Central memory CD8-positive, alpha-beta T cell (primary cell): ENCODE data around the gene RAVER1.

Experiments used
- ATAC-seq: fragments of 150-1000 bp; cut with Tn5 transposase; replicated peaks from 2 replicates; pipeline ENCODE4 v1.10.0; 2022; ENCODE audit warnings: mild to moderate bottlenecking, moderate FRiP score, moderate number of reproducible peaks; ENCODE audit not compliant: poor library complexity, severe bottlenecking; ENCODE audit errors: extremely low read depth
- DNase-seq, 2 donors: peaks; one replicate each; pipeline ENCODE4 v3.0.0; 2021; ENCODE audit warnings: low spot score in 2 of 2
- H3K27ac Mint-ChIP-seq: one replicate; pipeline ENCODE4 v1.8.0; 2022; ENCODE audit warnings: low read depth, mild to moderate bottlenecking, moderate library complexity, mixed read lengths
- H3K27me3 Mint-ChIP-seq: one replicate; pipeline ENCODE4 v1.8.0; 2022; ENCODE audit warnings: mixed read lengths
- H3K36me3 Mint-ChIP-seq: one replicate; pipeline ENCODE4 v1.8.0; 2022; ENCODE audit warnings: mild to moderate bottlenecking, moderate library complexity, mixed read lengths; ENCODE audit not compliant: insufficient read depth
- H3K4me1 Mint-ChIP-seq: one replicate; pipeline ENCODE4 v1.8.0; 2022; ENCODE audit warnings: mixed read lengths
- H3K4me3 Mint-ChIP-seq: one replicate; pipeline ENCODE4 v1.8.0; 2022; ENCODE audit warnings: mild to moderate bottlenecking, moderate library complexity, mixed read lengths
- H3K9me3 Mint-ChIP-seq: one replicate; pipeline ENCODE4 v1.8.0; 2022; ENCODE audit warnings: mixed read lengths

RAVER1 gene

DNA sequence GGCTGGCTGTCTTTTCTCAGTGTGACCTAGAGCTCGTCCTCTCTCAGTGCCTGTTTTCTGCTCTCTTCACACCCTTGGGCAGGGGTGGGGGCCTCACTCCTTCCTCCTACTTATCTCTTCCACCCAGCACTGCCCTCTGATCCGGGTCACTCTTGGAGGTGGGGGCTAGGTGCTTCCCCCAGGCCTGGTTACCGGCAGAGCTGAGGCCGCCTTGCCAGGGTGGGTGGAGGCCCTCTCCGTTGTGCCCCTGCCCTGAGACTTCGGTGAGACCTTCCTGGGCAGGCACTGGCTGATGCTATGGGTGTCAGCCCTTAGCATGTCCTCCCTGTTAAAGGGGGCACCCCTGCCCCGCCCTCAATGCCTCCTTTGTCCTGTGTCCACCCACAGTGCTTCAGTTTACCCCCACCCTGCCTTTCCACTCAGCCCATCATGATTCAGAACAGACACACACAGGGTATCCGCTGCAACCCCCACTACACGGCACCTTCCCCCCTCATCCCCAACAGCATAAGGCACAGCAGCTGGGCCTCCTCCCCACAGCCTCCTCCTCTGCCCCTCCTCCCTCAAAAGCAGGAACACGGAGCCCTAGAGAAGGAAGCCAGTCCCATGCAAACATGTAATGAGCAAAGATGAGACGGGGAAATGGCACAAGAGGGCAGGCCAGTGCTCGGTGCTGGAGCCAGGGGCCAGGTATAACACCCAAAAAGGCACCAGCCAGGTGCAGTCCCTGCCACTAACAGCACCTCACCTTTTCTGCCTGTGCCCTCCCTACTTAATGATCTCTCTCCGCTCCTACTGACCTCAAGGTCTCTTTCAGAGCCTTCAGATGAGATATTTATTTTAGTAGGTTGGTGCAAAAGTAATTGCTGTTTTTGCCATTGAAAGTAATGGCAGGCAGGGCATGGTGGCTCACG is 33.5 kb downstream of the RAVER1 start:
- H3K27me3 Mint-ChIP-seq: no peaks in the 10 kb centered on the region

DNA sequence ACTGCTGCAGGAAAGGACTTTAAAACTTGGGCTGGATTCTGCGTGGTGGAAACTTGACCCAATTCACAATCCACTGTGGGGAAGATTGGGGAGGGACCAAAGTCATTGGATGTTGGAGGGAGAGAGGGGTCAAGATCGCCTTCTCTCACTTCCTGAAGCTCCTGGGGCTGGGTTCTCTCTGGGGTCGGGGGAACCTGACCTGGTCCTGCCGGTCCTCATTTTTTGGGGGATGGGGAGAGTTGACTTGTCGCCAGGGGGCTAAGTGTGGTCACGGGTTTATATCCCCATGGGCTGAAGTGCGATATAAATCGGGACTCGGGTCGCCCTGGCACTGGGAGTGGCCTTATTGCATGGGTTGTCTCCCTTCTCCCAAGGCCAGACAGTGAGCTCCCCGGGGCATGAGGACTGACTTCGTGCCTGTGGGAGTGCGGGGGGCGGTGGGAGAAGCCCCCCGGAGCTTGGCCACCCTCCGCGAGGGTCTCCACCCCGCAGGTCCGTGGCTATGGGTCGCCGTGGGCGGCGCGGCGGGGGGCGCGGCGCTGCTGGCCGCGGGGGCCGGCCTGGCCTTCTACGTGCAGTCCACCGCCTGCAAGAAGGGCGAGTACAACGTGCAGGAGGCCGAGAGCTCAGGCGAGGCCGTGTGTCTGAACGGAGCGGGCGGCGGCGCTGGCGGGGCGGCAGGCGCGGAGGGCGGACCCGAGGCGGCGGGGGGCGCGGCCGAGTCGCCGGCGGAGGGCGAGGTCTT is 37.3 kb downstream of the RAVER1 start:
- Mint-ChIP-seq H3K36me3 (peaks cover 11% of the 10 kb centered on the region), H3K4me3 (peak overlapping the region; percentile 80), H3K9me3 (no peaks in the 10 kb centered on the region), H3K27ac (peak overlapping the region; percentile 66), H3K4me1 (peaks cover 30% of the 10 kb centered on the region), H3K27me3 (peaks cover 27% of the 10 kb centered on the region)
- DNase-seq (no peak), ATAC-seq (no peak)

More for the DNA sequence above, 33.5 kb downstream of the RAVER1 start:
- Mint-ChIP-seq H3K36me3 (peaks cover 4% of the 10 kb centered on the region), H3K4me3 (no peak overlapping the region), H3K9me3 (no peaks in the 10 kb centered on the region), H3K4me1 (peaks cover 8% of the 10 kb centered on the region), H3K27ac (no peak overlapping the region)
- no peak for ATAC-seq
- DNase-seq: no peak

DNA sequence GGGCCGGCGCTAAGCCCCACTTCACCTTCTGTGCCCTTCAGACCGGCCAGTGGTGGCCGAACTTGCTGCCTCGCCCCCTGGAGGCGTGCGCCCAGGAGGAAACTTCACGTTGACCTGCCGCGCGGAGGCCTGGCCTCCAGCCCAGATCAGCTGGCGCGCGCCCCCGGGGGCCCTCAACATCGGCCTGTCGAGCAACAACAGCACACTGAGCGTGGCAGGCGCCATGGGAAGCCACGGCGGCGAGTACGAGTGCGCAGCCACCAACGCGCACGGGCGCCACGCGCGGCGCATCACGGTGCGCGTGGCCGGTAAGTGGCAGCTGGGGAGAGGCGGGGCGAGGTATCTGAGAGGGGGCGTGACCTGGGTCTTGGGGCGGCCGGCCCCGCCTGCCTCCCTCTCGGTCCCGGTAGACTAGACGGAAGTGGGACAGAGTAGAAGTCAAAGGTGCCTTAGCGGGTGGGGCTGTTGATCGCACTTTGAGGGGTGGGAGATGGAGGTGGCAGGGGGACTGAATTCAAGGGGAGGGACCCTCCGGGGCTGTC is 38.0 kb downstream of the RAVER1 start:
- no peaks in the 10 kb centered on the region for H3K9me3 Mint-ChIP-seq
- ATAC-seq (peak; percentile 70), DNase-seq (peak; percentile 52 to 63)
- peaks cover 12% of the 10 kb centered on the region for H3K36me3 Mint-ChIP-seq
- H3K4me1 Mint-ChIP-seq: peaks cover 36% of the 10 kb centered on the region
- peak overlapping the region; percentile 80 for H3K4me3 Mint-ChIP-seq
- H3K27ac Mint-ChIP-seq: peak overlapping the region; percentile 66
- H3K27me3 Mint-ChIP-seq: peaks cover 33% of the 10 kb centered on the region

DNA sequence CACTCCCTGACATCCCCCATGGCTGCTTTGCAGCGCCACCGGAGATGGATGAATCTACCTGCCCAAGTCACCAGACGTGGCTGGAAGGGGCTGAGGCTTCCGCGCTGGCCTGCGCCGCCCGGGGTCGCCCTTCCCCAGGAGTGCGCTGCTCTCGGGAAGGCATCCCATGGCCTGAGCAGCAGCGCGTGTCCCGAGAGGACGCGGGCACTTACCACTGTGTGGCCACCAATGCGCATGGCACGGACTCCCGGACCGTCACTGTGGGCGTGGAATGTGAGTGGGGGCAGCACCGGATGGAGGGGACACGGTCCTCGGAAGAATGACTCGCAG is 39.0 kb downstream of the RAVER1 start:
- Mint-ChIP-seq H3K4me1 (peaks cover 42% of the 10 kb centered on the region), H3K9me3 (no peaks in the 10 kb centered on the region), H3K36me3 (peaks cover 13% of the 10 kb centered on the region), H3K27ac (no peak overlapping the region), H3K27me3 (peaks cover 42% of the 10 kb centered on the region), H3K4me3 (peak overlapping the region; percentile 80)
- no peak for ATAC-seq
- DNase-seq: no peak

DNA sequence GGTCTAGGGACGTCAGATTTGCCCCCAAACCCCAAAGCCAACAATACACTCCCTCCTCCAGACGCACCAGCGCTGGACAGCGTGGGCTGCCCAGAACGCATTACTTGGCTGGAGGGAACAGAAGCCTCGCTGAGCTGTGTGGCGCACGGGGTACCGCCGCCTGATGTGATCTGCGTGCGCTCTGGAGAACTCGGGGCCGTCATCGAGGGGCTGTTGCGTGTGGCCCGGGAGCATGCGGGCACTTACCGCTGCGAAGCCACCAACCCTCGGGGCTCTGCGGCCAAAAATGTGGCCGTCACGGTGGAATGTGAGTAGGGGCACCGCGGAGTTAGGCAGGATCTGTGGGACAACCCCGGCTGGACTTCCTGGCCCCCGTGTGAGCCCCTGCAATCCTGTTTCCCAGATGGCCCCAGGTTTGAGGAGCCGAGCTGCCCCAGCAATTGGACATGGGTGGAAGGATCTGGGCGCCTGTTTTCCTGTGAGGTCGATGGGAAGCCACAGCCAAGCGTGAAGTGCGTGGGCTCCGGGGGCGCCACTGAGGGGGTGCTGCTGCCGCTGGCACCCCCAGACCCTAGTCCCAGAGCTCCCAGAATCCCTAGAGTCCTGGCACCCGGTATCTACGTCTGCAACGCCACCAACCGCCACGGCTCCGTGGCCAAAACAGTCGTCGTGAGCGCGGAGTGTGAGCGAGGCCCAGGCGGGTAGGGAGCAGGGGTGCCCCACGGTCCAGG is 39.5 kb downstream of the RAVER1 start:
- H3K27ac Mint-ChIP-seq: peak overlapping the region; percentile 85
- peaks cover 48% of the 10 kb centered on the region for H3K4me1 Mint-ChIP-seq
- H3K4me3 Mint-ChIP-seq: peak overlapping the region; percentile 87
- DNase-seq (no peak), ATAC-seq (no peak)
- no peaks in the 10 kb centered on the region for H3K9me3 Mint-ChIP-seq
- peaks cover 48% of the 10 kb centered on the region for H3K27me3 Mint-ChIP-seq
- H3K36me3 Mint-ChIP-seq: peaks cover 15% of the 10 kb centered on the region

DNA sequence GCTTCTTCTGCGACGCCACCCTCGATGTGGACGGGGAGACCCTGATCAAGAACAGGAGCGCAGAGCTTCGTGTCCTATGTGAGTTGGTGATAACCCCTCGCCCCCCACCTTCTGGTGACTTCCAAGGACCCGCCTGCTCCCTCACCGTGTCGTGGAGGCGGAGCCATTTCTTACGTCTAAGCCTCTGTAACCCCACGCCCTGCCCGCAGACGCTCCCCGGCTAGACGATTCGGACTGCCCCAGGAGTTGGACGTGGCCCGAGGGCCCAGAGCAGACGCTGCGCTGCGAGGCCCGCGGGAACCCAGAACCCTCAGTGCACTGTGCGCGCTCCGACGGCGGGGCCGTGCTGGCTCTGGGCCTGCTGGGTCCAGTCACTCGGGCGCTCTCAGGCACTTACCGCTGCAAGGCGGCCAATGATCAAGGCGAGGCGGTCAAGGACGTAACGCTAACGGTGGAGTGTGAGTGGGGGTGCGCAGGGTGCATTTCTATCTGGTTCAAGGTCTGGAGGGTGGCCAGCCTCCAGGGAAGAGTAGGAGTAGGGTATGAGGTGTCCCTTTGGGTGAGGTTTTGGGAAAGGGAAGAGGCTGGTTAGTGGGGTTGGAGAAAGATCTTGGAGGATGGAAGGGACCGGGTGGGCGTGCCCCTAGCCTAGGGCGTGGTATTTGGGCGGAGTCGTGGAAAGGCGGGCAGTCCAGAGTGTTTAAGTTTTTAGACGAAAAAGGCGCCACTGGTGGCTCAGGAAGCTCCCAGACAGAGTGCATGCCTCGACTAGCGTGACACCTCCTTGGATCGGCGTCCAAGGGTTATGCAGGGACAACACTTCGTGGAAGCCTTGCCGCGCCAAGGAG is 40.3 kb downstream of the RAVER1 start:
- Mint-ChIP-seq H3K4me3 (peak overlapping the region; percentile 87), H3K27me3 (peaks cover 55% of the 10 kb centered on the region), H3K36me3 (peaks cover 15% of the 10 kb centered on the region), H3K4me1 (peaks cover 52% of the 10 kb centered on the region), H3K9me3 (no peaks in the 10 kb centered on the region), H3K27ac (peak overlapping the region; percentile 85)
- ATAC-seq (no peak), DNase-seq (no peak)

DNA sequence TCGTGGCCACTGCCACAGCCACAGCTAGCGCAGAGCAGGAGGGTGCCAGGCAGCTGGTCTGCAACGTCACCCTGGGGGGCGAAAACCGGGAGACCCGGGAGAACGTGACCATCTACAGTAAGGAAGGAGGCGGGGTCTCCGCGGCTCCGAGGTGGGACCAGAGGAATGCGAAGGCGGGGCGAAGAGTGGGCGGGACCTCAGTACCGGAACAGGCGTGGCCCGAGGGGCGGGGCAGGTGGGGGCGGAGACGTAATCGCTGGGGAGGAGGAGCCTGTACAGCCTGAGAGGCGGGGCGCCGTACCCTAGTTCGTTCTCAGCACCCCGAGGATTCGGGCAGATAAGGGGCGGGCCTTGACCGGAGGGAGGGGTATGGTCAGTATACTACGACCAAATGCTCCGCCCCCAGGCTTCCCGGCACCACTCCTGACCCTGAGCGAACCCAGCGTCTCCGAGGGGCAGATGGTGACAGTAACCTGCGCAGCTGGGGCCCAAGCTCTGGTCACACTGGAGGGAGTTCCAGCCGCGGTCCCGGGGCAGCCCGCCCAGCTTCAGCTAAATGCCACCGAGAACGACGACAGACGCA is 41.0 kb downstream of the RAVER1 start:
- peak overlapping the region; percentile 85 for H3K27ac Mint-ChIP-seq

DNA sequence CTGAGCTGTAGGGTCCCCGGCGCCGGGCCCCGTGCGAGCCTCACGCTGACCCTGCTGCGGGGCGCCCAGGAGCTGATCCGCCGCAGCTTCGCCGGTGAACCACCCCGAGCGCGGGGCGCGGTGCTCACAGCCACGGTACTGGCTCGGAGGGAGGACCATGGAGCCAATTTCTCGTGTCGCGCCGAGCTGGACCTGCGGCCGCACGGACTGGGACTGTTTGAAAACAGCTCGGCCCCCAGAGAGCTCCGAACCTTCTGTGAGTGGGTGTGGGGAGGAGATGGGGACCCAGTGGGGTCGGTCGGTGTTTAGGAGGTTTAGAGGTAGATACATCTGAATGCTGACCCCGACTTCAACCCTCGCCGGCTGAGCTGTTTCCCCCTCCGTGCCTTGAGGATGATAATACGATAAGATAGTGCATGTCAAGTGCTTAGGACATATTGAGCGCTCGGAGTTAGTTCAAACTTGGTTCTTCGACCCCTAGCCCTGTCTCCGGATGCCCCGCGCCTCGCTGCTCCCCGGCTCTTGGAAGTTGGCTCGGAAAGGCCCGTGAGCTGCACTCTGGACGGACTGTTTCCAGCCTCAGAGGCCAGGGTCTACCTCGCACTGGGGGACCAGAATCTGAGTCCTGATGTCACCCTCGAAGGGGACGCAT is 41.6 kb downstream of the RAVER1 start:
- Mint-ChIP-seq H3K4me1 (peaks cover 57% of the 10 kb centered on the region), H3K4me3 (peak overlapping the region; percentile 87), H3K27ac (peak overlapping the region; percentile 85), H3K27me3 (peaks cover 62% of the 10 kb centered on the region), H3K9me3 (no peaks in the 10 kb centered on the region), H3K36me3 (peaks cover 16% of the 10 kb centered on the region)
- DNase-seq (no peak), ATAC-seq (no peak)

More for the DNA sequence above, 41.0 kb downstream of the RAVER1 start:
- DNase-seq: peak in 1 of 2 donors; percentile 48
- peaks cover 16% of the 10 kb centered on the region for H3K36me3 Mint-ChIP-seq
- ATAC-seq: no peak
- peaks cover 62% of the 10 kb centered on the region for H3K27me3 Mint-ChIP-seq
- H3K4me1 Mint-ChIP-seq: peaks cover 52% of the 10 kb centered on the region
- H3K4me3 Mint-ChIP-seq: peak overlapping the region; percentile 87
- H3K9me3 Mint-ChIP-seq: no peaks in the 10 kb centered on the region

DNA sequence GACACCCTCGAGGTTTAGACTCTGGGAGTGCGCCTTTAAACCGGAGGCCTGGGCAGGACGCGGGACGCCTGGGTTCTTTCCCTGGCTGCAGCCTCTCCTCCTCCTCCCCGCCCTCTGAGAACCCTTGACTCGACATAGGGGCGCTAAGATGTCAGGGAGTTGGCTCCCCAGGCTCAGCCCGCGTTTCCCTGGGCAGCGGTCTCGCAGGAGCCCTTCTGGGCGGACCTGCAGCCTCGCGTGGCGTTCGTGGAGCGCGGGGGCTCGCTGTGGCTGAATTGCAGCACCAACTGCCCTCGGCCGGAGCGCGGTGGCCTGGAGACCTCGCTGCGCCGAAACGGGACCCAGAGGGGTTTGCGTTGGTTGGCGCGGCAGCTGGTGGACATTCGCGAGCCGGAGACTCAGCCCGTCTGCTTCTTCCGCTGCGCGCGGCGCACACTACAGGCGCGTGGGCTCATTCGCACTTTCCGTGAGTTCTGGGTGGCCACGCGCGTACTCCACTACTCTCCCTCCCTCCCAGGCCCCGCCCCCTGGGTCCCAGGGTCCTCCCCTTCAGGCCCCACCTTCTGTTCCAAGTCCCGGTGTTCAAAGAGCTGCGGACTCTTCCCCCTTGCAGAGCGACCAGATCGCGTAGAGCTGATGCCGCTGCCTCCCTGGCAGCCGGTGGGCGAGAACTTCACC is 42.3 kb downstream of the RAVER1 start:
- ATAC-seq: peak; percentile 5
- Mint-ChIP-seq H3K9me3 (no peaks in the 10 kb centered on the region), H3K4me3 (peak overlapping the region; percentile 87), H3K36me3 (peaks cover 19% of the 10 kb centered on the region), H3K27ac (no peak overlapping the region), H3K27me3 (peaks cover 62% of the 10 kb centered on the region), H3K4me1 (peaks cover 63% of the 10 kb centered on the region)
- peak in 1 of 2 donors; percentile 16 for DNase-seq

DNA sequence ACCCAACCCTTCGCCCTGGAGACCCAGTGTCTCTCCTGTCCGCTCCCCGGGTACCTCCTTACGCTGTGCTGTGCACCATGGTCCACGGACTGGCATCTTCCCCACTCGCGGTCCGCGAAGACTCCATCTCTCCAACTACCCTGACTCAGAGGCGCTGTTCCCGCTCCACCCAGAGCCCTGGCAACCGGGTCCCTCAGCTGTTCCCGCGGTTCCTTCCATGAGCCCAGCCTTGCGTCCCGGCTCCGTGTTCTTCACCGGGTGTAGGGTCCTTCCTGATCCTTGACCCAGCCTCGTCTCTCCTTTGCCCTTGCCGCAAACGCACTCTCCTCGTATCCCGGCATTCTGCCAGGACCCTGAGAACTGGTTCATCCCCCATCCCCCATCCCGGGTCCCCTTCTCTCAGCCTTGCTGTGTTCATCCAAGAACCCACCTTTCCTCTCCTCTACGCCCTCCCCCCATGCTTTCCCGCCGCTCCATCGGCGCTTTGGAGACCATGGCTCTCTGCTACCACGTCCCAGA is 42.9 kb downstream of the RAVER1 start:
- H3K9me3 Mint-ChIP-seq: no peaks in the 10 kb centered on the region
- no peak for DNase-seq
- peaks cover 62% of the 10 kb centered on the region for H3K27me3 Mint-ChIP-seq

More for the DNA sequence above, 42.9 kb downstream of the RAVER1 start:
- peaks cover 57% of the 10 kb centered on the region for H3K4me1 Mint-ChIP-seq
- peaks cover 23% of the 10 kb centered on the region for H3K36me3 Mint-ChIP-seq
- ATAC-seq: no peak
- peak overlapping the region; percentile 92 for H3K27ac Mint-ChIP-seq
- peak overlapping the region; percentile 87 for H3K4me3 Mint-ChIP-seq
